Effector memory CD4-positive, alpha-beta T cell (primary cell): ENCODE results near the gene CEP19.
"Not testable (repeated sequence)": the region's sequence is repeated elsewhere in the genome, so short reads cannot be mapped to it uniquely, and the experiment has no call there.

Experiments
- DNase-seq, 3 donors: peaks; one replicate each; pipeline ENCODE4 v3.0.0-alpha.2; 2020
- H3K27ac ChIP-seq: 2 replicates; pipeline ENCODE4 v1.7.0; 2013; ENCODE audit warnings: mild to moderate bottlenecking, low read length, moderate library complexity; ENCODE audit not compliant: insufficient read depth, poor library complexity, severe bottlenecking
- H3K27me3 ChIP-seq: replicated peaks from 2 replicates; pipeline ENCODE4 v1.7.0; 2013; ENCODE audit warnings: mild to moderate bottlenecking, low read length; ENCODE audit not compliant: insufficient read depth, control insufficient read depth, poor library complexity, severe bottlenecking
- H3K36me3 ChIP-seq: 2 replicates; pipeline ENCODE4 v1.7.0; 2013; ENCODE audit warnings: mild to moderate bottlenecking, low read length, moderate library complexity; ENCODE audit not compliant: control insufficient read depth, insufficient read depth
- H3K4me1 ChIP-seq: 2 replicates; pipeline ENCODE4 v1.7.0; 2013; ENCODE audit warnings: low read length, mild to moderate bottlenecking; ENCODE audit not compliant: control insufficient read depth, insufficient read depth, poor library complexity, severe bottlenecking
- H3K4me3 ChIP-seq: 2 replicates; pipeline ENCODE4 v1.7.0; 2013; ENCODE audit warnings: low read length, low read depth, mild to moderate bottlenecking; ENCODE audit not compliant: insufficient read depth, poor library complexity, severe bottlenecking
- H3K9me3 ChIP-seq: 2 replicates; pipeline ENCODE4 v1.7.0; 2013; ENCODE audit warnings: mild to moderate bottlenecking, low read length, moderate library complexity; ENCODE audit not compliant: control insufficient read depth

Gene CEP19

GRCh38 chr3:196740481-196741248 lies 28.6 kb upstream of the CEP19 start:
- Histone ChIP-seq H3K4me1 (peaks cover 16% of the 10 kb centered on the region), H3K27ac (peak overlapping the region; percentile 94), H3K36me3 (no peaks in the 10 kb centered on the region), H3K27me3 (no peaks in the 10 kb centered on the region), H3K4me3 (peak overlapping the region; percentile 96), H3K9me3 (no peaks in the 10 kb centered on the region)
- peak in 2 of 3 donors; percentile 4 to 9 for DNase-seq

- Histone ChIP-seq H3K36me3 (no peaks in the 10 kb centered on the region), H3K9me3 (no peaks in the 10 kb centered on the region), H3K4me1 (peaks cover 16% of the 10 kb centered on the region), H3K4me3 (peak within 1 kb of the TSS; percentile 96), H3K27me3 (no peaks in the 10 kb centered on the region), H3K27ac (peak within 1 kb of the TSS; percentile 94)
- peak; percentile 86 to 89 (median 88) for DNase-seq
Measured at GRCh38 chr3:196739671-196740480, 27.8 kb upstream of the CEP19 start, which contains the start of gene PAK2. TSS of gene PAK2 (plus strand) at chr3:196739857. CDS start at chr3:196782647, 42,790 bp downstream.

- Histone ChIP-seq H3K36me3 (no peaks in the 10 kb centered on the region), H3K4me1 (peaks cover 13% of the 10 kb centered on the region), H3K27ac (no peak overlapping the region), H3K9me3 (no peaks in the 10 kb centered on the region), H3K4me3 (no peak overlapping the region), H3K27me3 (no peaks in the 10 kb centered on the region)
- no peak for DNase-seq
Measured at GRCh38 chr3:196737655-196738054, 25.6 kb upstream of the CEP19 start.

GRCh38 chr3:196736670-196737374 lies 24.8 kb upstream of the CEP19 start:
- Histone ChIP-seq H3K27me3 (no peaks in the 10 kb centered on the region), H3K36me3 (no peaks in the 10 kb centered on the region), H3K9me3 (no peaks in the 10 kb centered on the region), H3K4me3 (no peak overlapping the region), H3K4me1 (peaks cover 12% of the 10 kb centered on the region), H3K27ac (no peak overlapping the region)
- DNase-seq: no peak

GRCh38 chr3:196735751-196736150 lies 23.7 kb upstream of the CEP19 start:
- DNase-seq: no peak
- Histone ChIP-seq H3K4me3 (no peak overlapping the region), H3K27ac (no peak overlapping the region), H3K9me3 (no peaks in the 10 kb centered on the region), H3K27me3 (no peaks in the 10 kb centered on the region), H3K4me1 (peaks cover 4% of the 10 kb centered on the region), H3K36me3 (no peaks in the 10 kb centered on the region)

GRCh38 chr3:196726788-196727675 lies 15.0 kb upstream of the CEP19 start:
- Histone ChIP-seq H3K4me1 (peaks cover 10% of the 10 kb centered on the region), H3K4me3 (no peak overlapping the region), H3K9me3 (no peaks in the 10 kb centered on the region), H3K36me3 (no peaks in the 10 kb centered on the region), H3K27me3 (no peaks in the 10 kb centered on the region), H3K27ac (no peak overlapping the region)
- DNase-seq: no peak

GRCh38 chr3:196721097-196721496 lies 9.0 kb upstream of the CEP19 start:
- no peak for DNase-seq
- H3K4me1 ChIP-seq: no peaks in the 10 kb centered on the region
- H3K36me3 ChIP-seq: no peaks in the 10 kb centered on the region

GRCh38 chr3:196717162-196717561 lies 5.1 kb upstream of the CEP19 start:
- H3K9me3 ChIP-seq, H3K27me3 ChIP-seq, H3K27ac ChIP-seq, H3K36me3 ChIP-seq, H3K4me1 ChIP-seq, DNase-seq, H3K4me3 ChIP-seq: not testable (repeated sequence)

More at GRCh38 chr3:196721097-196721496, 9.0 kb upstream of the CEP19 start:
- H3K27ac ChIP-seq: no peak overlapping the region
- no peaks in the 10 kb centered on the region for H3K9me3 ChIP-seq
- no peak overlapping the region for H3K4me3 ChIP-seq
- H3K27me3 ChIP-seq: no peaks in the 10 kb centered on the region
